ENCODE data around the gene TMEM245. TPM values are rescaled to one million over a fixed set of nuclear protein-coding genes. Genes with fewer than 3 reads are reported as not detected.

Gene TMEM245
- total and polyA plus RNA-seq, 2 donors (not counting 3 experiments of a cell fraction or from before 2014, with no cell fraction given), result 44.2 to 48.0 TPM

GRCh38 chr9:109011231-109011671 lies 108.5 kb downstream of the TMEM245 start:
- dilution Hi-C loops (cut with MboI; ENCODE audit: extremely low pct_ligation_motif_present, low sequenced_read_pairs), result no loop called here
- FAIRE-seq (no peak), DNase-seq (ENCODE audit: low read depth, low spot score) (no peak)
- Histone ChIP-seq H3K9me1 (replicated peaks; ENCODE audit: control insufficient read depth, extremely low read depth, insufficient read depth, low read length) (no peaks in the 10 kb centered on the region), H4K20me1 (replicated peaks; ENCODE audit: control insufficient read depth, extremely low read depth, insufficient read depth, low read length) (peaks cover 4% of the 10 kb centered on the region), H2AFZ (ENCODE audit: low read depth, low read length) (no peak overlapping the region), H3K27ac (ENCODE audit: insufficient read depth, low read depth, low read length) (peak overlapping the region; percentile 77), H3K9me3 (replicated peaks; ENCODE audit: control insufficient read depth, insufficient read depth, low read length) (no peaks in the 10 kb centered on the region), H3K36me3 (ENCODE audit: control insufficient read depth in 2 of 2, extremely low read depth in 1 of 2, insufficient read depth in 2 of 2, low read length in 2 of 2) (no peaks in the 10 kb centered on the region), H3K9ac (replicated peaks; ENCODE audit: extremely low read depth, insufficient read depth, low read length) (peak overlapping the region; percentile 74), H3K4me1 (ENCODE audit: control insufficient read depth, extremely low read depth, insufficient read depth, low read length) (peaks cover 42% of the 10 kb centered on the region), H3K4me3 (replicated peaks in 1 of 3; ENCODE audit: insufficient read depth in 1 of 3, low read depth in 1 of 3, low read length in 3 of 3) (peak overlapping the region in 2 of 3 experiments; percentile 4 to 68), H3K4me2 (ENCODE audit: insufficient read depth, low read length) (peak overlapping the region; percentile 61), H3K79me2 (ENCODE audit: control insufficient read depth, insufficient read depth, low read length) (peaks cover 66% of the 10 kb centered on the region), H3K27me3 (ENCODE audit: control insufficient read depth in 2 of 2, insufficient read depth in 2 of 2, low read length in 2 of 2) (no peaks in the 10 kb centered on the region)
- TF ChIP-seq CTCF (IDR thresholded peaks at IDR 0.05; ENCODE audit: extremely low read depth in 1 of 2, insufficient read depth in 1 of 2, low read depth in 1 of 2, low read length in 2 of 2), result no peak
- POLR2A ChIA-PET, result interaction anchor here (0.5 to 0.6 kb wide), 2 partner anchors 164 to 312 kb away, joined by 3 read pairs; no protein-coding TSS in a partner anchor
- no TSS peak for BruUV-seq (replicated peaks)
- CTCF ChIA-PET, result interaction anchor here (1.1 to 3.3 kb wide), 6 partner anchors 12 to 59 kb away, joined by 3 to 16 read pairs (median 5); no protein-coding TSS in a partner anchor
- intact Hi-C loops (cut with micrococcal nuclease), result no loop called here

DNA sequence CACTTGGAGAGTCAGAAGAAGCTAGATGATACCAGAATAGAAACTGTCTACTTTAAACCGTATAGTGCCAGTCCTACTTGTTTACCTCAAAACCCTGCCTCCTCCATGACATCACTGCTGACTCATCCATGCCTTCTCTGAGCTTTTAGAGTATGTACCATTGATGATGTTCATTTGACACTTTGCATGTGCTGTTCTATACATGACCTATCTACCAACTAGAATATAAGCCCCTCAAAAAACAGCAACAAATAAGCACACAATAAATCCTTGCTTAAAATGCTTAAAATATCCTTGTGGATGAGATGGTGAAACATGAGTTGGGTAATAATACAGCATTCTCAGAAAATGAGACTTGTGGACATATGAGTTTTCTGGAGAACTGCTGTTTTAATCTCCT lies 109.0 kb downstream of the TMEM245 start:
- Histone ChIP-seq H3K4me1 (ENCODE audit: control insufficient read depth, extremely low read depth, insufficient read depth, low read length) (peaks cover 42% of the 10 kb centered on the region), H3K79me2 (ENCODE audit: control insufficient read depth, insufficient read depth, low read length) (peaks cover 70% of the 10 kb centered on the region), H3K4me3 (replicated peaks in 1 of 3; ENCODE audit: insufficient read depth in 1 of 3, low read depth in 1 of 3, low read length in 3 of 3) (peak overlapping the region in 1 of 3 experiments; percentile 68), H3K9me1 (replicated peaks; ENCODE audit: control insufficient read depth, extremely low read depth, insufficient read depth, low read length) (no peaks in the 10 kb centered on the region), H3K9me3 (replicated peaks; ENCODE audit: control insufficient read depth, insufficient read depth, low read length) (no peaks in the 10 kb centered on the region), H3K27ac (ENCODE audit: insufficient read depth, low read depth, low read length) (peak overlapping the region; percentile 77), H3K36me3 (ENCODE audit: control insufficient read depth in 2 of 2, extremely low read depth in 1 of 2, insufficient read depth in 2 of 2, low read length in 2 of 2) (no peaks in the 10 kb centered on the region), H3K9ac (replicated peaks; ENCODE audit: extremely low read depth, insufficient read depth, low read length) (no peak overlapping the region), H3K27me3 (ENCODE audit: control insufficient read depth in 2 of 2, insufficient read depth in 2 of 2, low read length in 2 of 2) (no peaks in the 10 kb centered on the region), H2AFZ (ENCODE audit: low read depth, low read length) (no peak overlapping the region), H3K4me2 (ENCODE audit: insufficient read depth, low read length) (peak overlapping the region; percentile 61), H4K20me1 (replicated peaks; ENCODE audit: control insufficient read depth, extremely low read depth, insufficient read depth, low read length) (peaks cover 4% of the 10 kb centered on the region)
- CTCF ChIA-PET, result interaction anchor here (1.1 to 3.3 kb wide), 6 partner anchors 12 to 58 kb away, joined by 3 to 16 read pairs (median 5); no protein-coding TSS in a partner anchor
- no TSS peak for BruUV-seq (replicated peaks)
- FAIRE-seq (peak; percentile 79), DNase-seq (ENCODE audit: low read depth, low spot score) (peak; percentile 91)
- intact Hi-C loops (cut with micrococcal nuclease) (loop anchor here (1.0 kb wide), 1 partner anchor 92 kb away; no protein-coding TSS in a partner anchor), dilution Hi-C loops (cut with MboI; ENCODE audit: extremely low pct_ligation_motif_present, low sequenced_read_pairs) (no loop called here)
- POLR2A ChIA-PET, result interaction anchor here (0.5 to 0.6 kb wide), 2 partner anchors 164 to 312 kb away, joined by 3 read pairs; no protein-coding TSS in a partner anchor
- TF ChIP-seq EZH2 (IDR thresholded peaks at IDR 0.05; ENCODE audit: borderline replicate concordance, low read depth, low read length, severe bottlenecking) (no peak), JUN (IDR thresholded peaks at IDR 0.05; ENCODE audit: borderline replicate concordance, insufficient read depth, insufficient read length, low read depth) (peak; percentile 76), FOS (IDR thresholded peaks at IDR 0.05; ENCODE audit: borderline replicate concordance, insufficient read depth, low read length) (peak; percentile 83), POLR2AphosphoS5 (IDR thresholded peaks at IDR 0.05; ENCODE audit: insufficient read depth, low read depth, low read length) (no peak), GATA2 (IDR thresholded peaks at IDR 0.05; ENCODE audit: insufficient read depth, insufficient read length, low read depth, low read length) (no peak), POLR2A (IDR thresholded peaks at IDR 0.05; ENCODE audit: low read depth, low read length) (no peak), MYC (IDR thresholded peaks at IDR 0.05; ENCODE audit: low read depth, low read length) (no peak), CTCF (IDR thresholded peaks at IDR 0.05; ENCODE audit: extremely low read depth in 1 of 2, insufficient read depth in 1 of 2, low read depth in 1 of 2, low read length in 2 of 2) (no peak), MAX (IDR thresholded peaks at IDR 0.05; ENCODE audit: insufficient read depth, insufficient read length) (no peak)
